HepG2 (cell line): ENCODE data around the gene RHBDF2. TPM values are rescaled to one million over a fixed set of nuclear protein-coding genes. Genes with fewer than 3 reads are reported as not detected.
A peak's percentile ranks its signal among the peaks of the same experiment; 100 is the strongest.

Experiments used
- ARID5B ChIP-seq: IDR thresholded peaks from 2 replicates; pipeline ENCODE4 v1.4.0; 2020; ENCODE audit warnings: mild to moderate bottlenecking, missing genetic modification reagents
- KDM5A ChIP-seq: fragments of 200-600 bp; sonication (generic); IDR thresholded peaks from 2 replicates; pipeline ENCODE4 v1.7.0; 2018; ENCODE audit warnings: antibody characterized with exemption, mild to moderate bottlenecking, low read length, borderline replicate concordance
- MED13 ChIP-seq: sonication (generic); formaldehyde crosslinking; IDR thresholded peaks from 2 replicates; pipeline ENCODE4 v1.5.0; 2020; ENCODE audit warnings: missing genetic modification reagents
- MTA1 ChIP-seq: sonication (generic); formaldehyde crosslinking; IDR thresholded peaks from 2 replicates; pipeline ENCODE4 v1.4.0; 2020; ENCODE audit warnings: missing genetic modification reagents, mild to moderate bottlenecking, borderline replicate concordance
- POGK ChIP-seq: sonication (generic); formaldehyde crosslinking; conservative IDR thresholded peaks from 2 replicates; pipeline ENCODE4 v1.8.0; 2022; ENCODE audit warnings: mild to moderate bottlenecking, moderate library complexity, missing genetic modification reagents
- TIGD3 ChIP-seq: sonication (generic); formaldehyde crosslinking; IDR thresholded peaks from 2 replicates; pipeline ENCODE4 v1.5.1; 2020; ENCODE audit warnings: mild to moderate bottlenecking, missing genetic modification reagents, borderline replicate concordance
- ZBTB49 ChIP-seq: sonication (generic); formaldehyde crosslinking; IDR thresholded peaks from 2 replicates; pipeline ENCODE4 v1.4.0; 2020; ENCODE audit warnings: missing genetic modification reagents, borderline replicate concordance
- ZC3H4 ChIP-seq: sonication (generic); formaldehyde crosslinking; IDR thresholded peaks from 2 replicates; pipeline ENCODE4 v1.4.0; 2020; ENCODE audit warnings: missing genetic modification reagents, borderline replicate concordance
- ZNF367 ChIP-seq: sonication (generic); formaldehyde crosslinking; IDR thresholded peaks from 2 replicates; pipeline ENCODE4 v1.4.0; 2020; ENCODE audit warnings: missing genetic modification reagents, borderline replicate concordance
- ZNF646 ChIP-seq: sonication (generic); formaldehyde crosslinking; IDR thresholded peaks from 2 replicates; pipeline ENCODE4 v1.9.0; 2021; ENCODE audit warnings: mild to moderate bottlenecking, missing genetic modification reagents
- polyA plus RNA-seq, 8 experiments: library from polyadenylated mRNA; depleted of rRNA in 3 of 8; stranded (reverse) in 7 of 8; unstranded in 1 of 8; fragments of >200 nt; fragmentation: Illumina TruSeq in 4 of 8; extraction: Trizol in 4 of 8; gene quantifications; 2 replicates each; pipeline versions ENCODE4 v1.2.1 to v1.2.3, GENCODE V29; 2011 to 2016; ENCODE audit warnings: low read depth in 4 of 8, missing spikeins in 1 of 8, mixed read lengths in 1 of 8; ENCODE audit not compliant: insufficient read depth in 1 of 8
- total RNA-seq, 5 experiments: library from RNA; depleted of rRNA; stranded (reverse); fragments of >200 nt; fragmentation: Illumina TruSeq; extraction: Trizol; gene quantifications; 2 replicates each; pipeline ENCODE4 v1.2.3, GENCODE V29; 2016; ENCODE audit warnings: low read depth in 1 of 5

The RHBDF2 gene
- total and polyA plus RNA-seq, 2 of the 13 experiments (the other 11 are each of a cell fraction or from before 2014, with no cell fraction given) = 7.8 to 24.2 TPM

- no peak for TF ChIP-seq ZC3H4 (CRISPR knock-in tag)
- TF ChIP-seq ZBTB49 (CRISPR knock-in tag) = no peak
- TF ChIP-seq POGK = no peak
- peak; percentile 14; the same call in 1 of the 2 replicates for TF ChIP-seq ARID5B
- no peak for TF ChIP-seq KDM5A
- TF ChIP-seq MED13 (CRISPR knock-in tag) = no peak
- no peak for TF ChIP-seq ZNF367
- TF ChIP-seq TIGD3 = 0 out of 2 replicates have a peak, but pooled peaks have one; percentile 78
- TF ChIP-seq ZNF646 = no peak
- peak; percentile 76; the same call in 1 of the 2 replicates for TF ChIP-seq MTA1 (CRISPR knock-in tag)
These were observed 28.2 kb upstream of the RHBDF2 start (continued) for GRCh38 chr17:76529224-76530094.
